ENCODE results near the gene MANF. TPM values are rescaled to one million over a fixed set of nuclear protein-coding genes. Genes with fewer than 3 reads are reported as not detected.

Gene MANF
- total RNA-seq: 34.6 TPM

GRCh38 chr3:51384726-51385473 lies at the start of gene MANF:
Gene MANF (plus strand): TSS chr3:51385291. CDS start chr3:51385343, 52 bp downstream.

GRCh38 chr3:51391075-51391565 lies 6.0 kb downstream of the MANF start, which contains the start of gene RBM15B:
Gene RBM15B (plus strand): TSS chr3:51391285. CDS start chr3:51391400, 115 bp downstream.

Other genes with a start within 250 kb of the MANF start
- 30.7 TPM for gene RBM15B, start 6.0 kb downstream of the MANF start, total RNA-seq
- gene DCAF1, start 114.7 kb downstream of the MANF start, total RNA-seq: 20.3 TPM
- 25.8 TPM for gene RAD54L2, start 153.4 kb downstream of the MANF start, total RNA-seq

All from diencephalon (tissue), 1 donor.